GM12892 (cell line): ENCODE results near the gene LRMDA.

Experiments used
- POLR2A ChIP-seq: IDR thresholded peaks from 2 replicates; pipeline ENCODE4 v1.6.1; 2011; ENCODE audit warnings: low read depth, low read length, control low read depth
- POLR2AphosphoS5 ChIP-seq: IDR thresholded peaks from 2 replicates; pipeline ENCODE4 v1.6.1; 2011; ENCODE audit warnings: low read depth, low read length, control low read depth
- TAF1 ChIP-seq: IDR thresholded peaks from 2 replicates; pipeline ENCODE4 v1.6.1; 2011; ENCODE audit warnings: low read depth, mild to moderate bottlenecking, control low read depth, low read length, borderline replicate concordance

- no peak for TF ChIP-seq POLR2A
- no peak for TF ChIP-seq POLR2AphosphoS5
- TF ChIP-seq TAF1 = no peak
Measured at GRCh38 chr10:75720157-75720556, 288.7 kb downstream of the LRMDA start.
